Stomach (tissue), 9 donors: ENCODE measurements around the gene DPP6. TPM values are rescaled to one million over a fixed set of nuclear protein-coding genes. Genes with fewer than 3 reads are reported as not detected.

Experiments used
- DNase-seq, 2 donors: peaks; one replicate each; pipeline versions ENCODE4 v3.0.0 to v3.0.0-alpha.2; 2013 to 2019
- H3K27ac ChIP-seq, 5 donors: fragments of 200-600 bp in 4 of 5; sonication (generic) in 4 of 5; one replicate each; pipeline ENCODE4 v1.5.1; 2013 to 2019; ENCODE audit warnings: mild to moderate bottlenecking in 1 of 5, moderate library complexity in 1 of 5
- H3K27me3 ChIP-seq, 3 donors: fragments of 200-600 bp; sonication (generic); one replicate each; pipeline ENCODE4 v1.5.1; 2017 to 2019; ENCODE audit warnings: mixed run types in 1 of 3
- H3K36me3 ChIP-seq, 4 donors: fragments of 200-600 bp; sonication (generic); 1 replicate in 3 of 4; 2 replicates in 1 of 4; pipeline ENCODE4 v1.5.1; 2016 to 2019
- H3K4me1 ChIP-seq, 4 donors: fragments of 200-600 bp; sonication (generic); one replicate each; pipeline ENCODE4 v1.5.1; 2016 to 2019
- H3K4me3 ChIP-seq, 4 donors: fragments of 200-600 bp; sonication (generic) in 3 of 4; one replicate each; pipeline ENCODE4 v1.5.1; 2016 to 2019; ENCODE audit warnings: mild to moderate bottlenecking in 1 of 4
- H3K9me3 ChIP-seq, 4 donors: fragments of 200-600 bp; sonication (generic); one replicate each; pipeline ENCODE4 v1.5.1; 2016 to 2019
- CTCF ChIP-seq, 7 experiments: fragments of 450-650 bp in 4 of 7; fragments of 200-600 bp in 3 of 7; sonication (generic) in 3 of 7; IDR thresholded peaks; one replicate each; pipeline ENCODE4 v1.5.1; 2016 to 2019; ENCODE audit warnings: antibody characterized with exemption in 7 of 7, control low read depth in 2 of 7, mild to moderate bottlenecking in 1 of 7
- EP300 ChIP-seq: sonication (generic); formaldehyde crosslinking; IDR thresholded peaks from one replicate; pipeline ENCODE4 v1.6.1; 2017; ENCODE audit warnings: antibody characterized with exemption
- POLR2A ChIP-seq, 4 donors: fragments of 450-650 bp; IDR thresholded peaks; one replicate each; pipeline ENCODE4 v1.6.1; 2016; ENCODE audit warnings: antibody characterized with exemption in 4 of 4, control low read depth in 2 of 4, mild to moderate bottlenecking in 1 of 4, moderate library complexity in 1 of 4
- POLR2AphosphoS5 ChIP-seq, 3 donors: sonication (generic); formaldehyde crosslinking; IDR thresholded peaks; one replicate each; pipeline ENCODE4 v1.6.1; 2016; ENCODE audit warnings: antibody characterized with exemption in 3 of 3
- WGBS, 5 donors: extraction: QIAGEN DNeasy Blood & Tissue Kit in 3 of 5; methylation state at CpG; one replicate each; pipeline versions ENCODE4 v1.1.5 to v1.1.7; 2013 to 2018; 5-methylcytosine and 5-hydroxymethylcytosine counted together
- intact Hi-C: fragments of 100-400 bp; cut with DNase I; formaldehyde crosslinking; loops from one replicate; pipeline ENCODE4 v1.15.1; 2023; ENCODE audit warnings: low total_unique reads
- polyA plus RNA-seq, 3 donors: library from polyadenylated mRNA; stranded (reverse); fragments of 200-250 nt; gene quantifications; one replicate each; pipeline ENCODE4 v1.2.3, GENCODE V29; 2013
- total RNA-seq, 5 donors: library from RNA; depleted of rRNA; stranded (reverse); fragments of >200 nt; gene quantifications; one replicate each; pipeline versions ENCODE4 v1.1.0 to v1.2.3, GENCODE V29; 2014 to 2016
- donor health status: healthy with polysubstance abuse.
- donor health status: Bipolar disorder and iron deficiency.
- donor health status: healthy.

Gene DPP6
- total and polyA plus RNA-seq, 8 donors, result 0.15 to 29.8 (median 4.9) TPM

GRCh38 chr7:154252046-154252445 lies 199.8 kb downstream of the DPP6 start:
- TF ChIP-seq POLR2AphosphoS5 (IDR thresholded peaks at IDR 0.05), result no peak
- TF ChIP-seq POLR2A (IDR thresholded peaks at IDR 0.05), result no peak
- no peak for TF ChIP-seq CTCF (IDR thresholded peaks at IDR 0.05)
- TF ChIP-seq EP300, result no peak
- intact Hi-C loops, result no loop called here
- Histone ChIP-seq H3K27me3 (no peaks in the 10 kb centered on the region), H3K9me3 (no peaks in the 10 kb centered on the region), H3K4me3 (no peak overlapping the region), H3K4me1 (no peaks in the 10 kb centered on the region), H3K27ac (no peak overlapping the region), H3K36me3 (no peaks in the 10 kb centered on the region)
- DNase-seq, result no peak
- WGBS, 5 donors, result 71 to 89% (median 82%) methylated on average over 6 of the region's 6 CpGs

- WGBS, 5 donors, result 58 to 72% (median 65%) methylated on average over 6 of the region's 6 CpGs
These were observed 201.6 kb downstream of the DPP6 start for GRCh38 chr7:154253810-154254209.

GRCh38 chr7:154255324-154255723 lies 203.1 kb downstream of the DPP6 start:
- Histone ChIP-seq H3K4me1 (no peaks in the 10 kb centered on the region), H3K4me3 (no peak overlapping the region), H3K27ac (no peak overlapping the region), H3K36me3 (no peaks in the 10 kb centered on the region), H3K27me3 (no peaks in the 10 kb centered on the region), H3K9me3 (peaks cover 0 to 6% (median 0%) of the 10 kb centered on the region in 4 donors)
- DNase-seq, result no peak
- intact Hi-C loops, result no loop called here
- TF ChIP-seq POLR2A (IDR thresholded peaks at IDR 0.05) (no peak), CTCF (IDR thresholded peaks at IDR 0.05) (no peak), EP300 (no peak), POLR2AphosphoS5 (IDR thresholded peaks at IDR 0.05) (no peak)
- WGBS, 5 donors, result 14 to 25% (median 22%) methylated on average over 7 of the region's 7 CpGs

More at GRCh38 chr7:154253810-154254209, 201.6 kb downstream of the DPP6 start:
- no peak for TF ChIP-seq POLR2AphosphoS5 (IDR thresholded peaks at IDR 0.05)
- TF ChIP-seq POLR2A (IDR thresholded peaks at IDR 0.05), result no peak
- TF ChIP-seq EP300, result no peak
- no peak for TF ChIP-seq CTCF (IDR thresholded peaks at IDR 0.05)
- no peaks in the 10 kb centered on the region for H3K27me3 ChIP-seq
- DNase-seq, result no peak
- H3K4me3 ChIP-seq, result no peak overlapping the region
- H3K4me1 ChIP-seq, result no peaks in the 10 kb centered on the region
- H3K9me3 ChIP-seq, result no peaks in the 10 kb centered on the region
- intact Hi-C loops, result no loop called here
- H3K27ac ChIP-seq, result no peak overlapping the region
- no peaks in the 10 kb centered on the region for H3K36me3 ChIP-seq

GRCh38 chr7:154256150-154256549 lies 204.0 kb downstream of the DPP6 start:
- intact Hi-C loops, result no loop called here
- 76 to 84% (median 79%) methylated on average over 8 of the region's 8 CpGs for WGBS, 5 donors
- Histone ChIP-seq H3K36me3 (no peaks in the 10 kb centered on the region), H3K27me3 (no peaks in the 10 kb centered on the region), H3K4me3 (no peak overlapping the region), H3K9me3 (peaks cover 0 to 6% (median 2%) of the 10 kb centered on the region in 4 donors), H3K4me1 (no peaks in the 10 kb centered on the region), H3K27ac (no peak overlapping the region)
- no peak for DNase-seq
- TF ChIP-seq POLR2A (IDR thresholded peaks at IDR 0.05) (no peak), CTCF (IDR thresholded peaks at IDR 0.05) (no peak), POLR2AphosphoS5 (IDR thresholded peaks at IDR 0.05) (no peak), EP300 (no peak)
